ENCODE data around the gene DNTTIP2. TPM values are rescaled to one million over a fixed set of nuclear protein-coding genes. Genes with fewer than 3 reads are reported as not detected.

Gene DNTTIP2
- total RNA-seq, 1 experiment from 2014 or later, result 50.3 TPM

- ATAC-seq, result no peak
Measured at GRCh38 chr1:93818570-93818959, 60.4 kb downstream of the DNTTIP2 start.

GRCh38 chr1:93817819-93818569 is 61.0 kb downstream of the DNTTIP2 start:
- Histone ChIP-seq H3K9me3 (ENCODE audit: control insufficient read depth, insufficient read depth, low read depth, low read length) (no peaks in the 10 kb centered on the region), H3K27ac (ENCODE audit: low read length) (no peak overlapping the region), H3K4me3 (ENCODE audit: low read depth in 2 of 2, low read length in 2 of 2) (no peak overlapping the region), H3K27me3 (ENCODE audit: control insufficient read depth, insufficient read depth, low read length) (no peaks in the 10 kb centered on the region), H3K36me3 (ENCODE audit: control insufficient read depth, insufficient read depth, low read length) (no peaks in the 10 kb centered on the region), H3K4me1 (ENCODE audit: control insufficient read depth, insufficient read depth, low read length) (peaks cover 4% of the 10 kb centered on the region)
- CTCF ChIA-PET, result no interaction called here
- intact Hi-C loops (cut with micrococcal nuclease; ENCODE audit: unreplicated experiment) (no loop called here), in situ Hi-C loops (cut with HindIII; ENCODE audit: low pct_unique_long_range_greater_than_20kb, low sequenced_read_pairs) (no loop called here)
- no peak for ATAC-seq
- BruUV-seq (replicated peaks), result no TSS peak
- TF ChIP-seq POLR2AphosphoS5 (IDR thresholded peaks at IDR 0.05; ENCODE audit: low read depth, low read length), result no peak
- TF ChIP-seq CTCF (IDR thresholded peaks at IDR 0.05), result no peak
- no peak for TF ChIP-seq SIN3A (IDR thresholded peaks at IDR 0.05; ENCODE audit: borderline replicate concordance, insufficient read depth, low read depth, low read length)
- TF ChIP-seq TCF7L2 (IDR thresholded peaks at IDR 0.05; ENCODE audit: low read depth, low read length), result no peak
- no peak for TF ChIP-seq REST (IDR thresholded peaks at IDR 0.05; ENCODE audit: insufficient read depth in 1 of 2, low read depth in 2 of 2, low read length in 1 of 2)
- no peak for DNase-seq (ENCODE audit: low read depth, low spot score)
- POLR2A ChIA-PET, result no interaction called here

More at GRCh38 chr1:93818570-93818959, 60.4 kb downstream of the DNTTIP2 start:
- no peaks in the 10 kb centered on the region for H3K9me3 ChIP-seq (ENCODE audit: control insufficient read depth, insufficient read depth, low read depth, low read length)
- DNase-seq (ENCODE audit: low read depth, low spot score), result no peak
- POLR2A ChIA-PET, result no interaction called here
- TF ChIP-seq CTCF (IDR thresholded peaks at IDR 0.05) (no peak), TCF7L2 (IDR thresholded peaks at IDR 0.05; ENCODE audit: low read depth, low read length) (no peak), SIN3A (IDR thresholded peaks at IDR 0.05; ENCODE audit: borderline replicate concordance, insufficient read depth, low read depth, low read length) (no peak), POLR2AphosphoS5 (IDR thresholded peaks at IDR 0.05; ENCODE audit: low read depth, low read length) (no peak), REST (IDR thresholded peaks at IDR 0.05; ENCODE audit: insufficient read depth in 1 of 2, low read depth in 2 of 2, low read length in 1 of 2) (no peak)
- in situ Hi-C loops (cut with HindIII; ENCODE audit: low pct_unique_long_range_greater_than_20kb, low sequenced_read_pairs), result no loop called here
- CTCF ChIA-PET, result no interaction called here
- no peak overlapping the region for H3K4me3 ChIP-seq (ENCODE audit: low read depth in 2 of 2, low read length in 2 of 2)
- intact Hi-C loops (cut with micrococcal nuclease; ENCODE audit: unreplicated experiment), result no loop called here
- H3K27ac ChIP-seq (ENCODE audit: low read length), result no peak overlapping the region
- H3K4me1 ChIP-seq (ENCODE audit: control insufficient read depth, insufficient read depth, low read length), result peaks cover 2% of the 10 kb centered on the region
- no peaks in the 10 kb centered on the region for H3K36me3 ChIP-seq (ENCODE audit: control insufficient read depth, insufficient read depth, low read length)
- no TSS peak for BruUV-seq (replicated peaks)
- no peaks in the 10 kb centered on the region for H3K27me3 ChIP-seq (ENCODE audit: control insufficient read depth, insufficient read depth, low read length)
